Measurements from ENCODE around the gene SLC30A9. TPM values are rescaled to one million over a fixed set of nuclear protein-coding genes. Genes with fewer than 3 reads are reported as not detected.

SLC30A9 gene
- total RNA-seq (ENCODE audit: low replicate concordance): 83.9 and 113 TPM in 2 replicates

- peak within 1 kb of the TSS; percentile 81 for H3K9ac ChIP-seq
- H3K4me2 ChIP-seq: peak within 1 kb of the TSS; percentile 93
- no peaks in the 10 kb centered on the region for H3K9me3 ChIP-seq (ENCODE audit: low read depth)
- no peak within 1 kb of the TSS for H3K27ac ChIP-seq
- peak; percentile 97 for DNase-seq (ENCODE audit: low spot score)
- peaks cover 25% of the 10 kb centered on the region for H3K4me1 ChIP-seq
- peak within 1 kb of the TSS; percentile 90 for H2AFZ ChIP-seq (replicated peaks)
- Mint-ChIP-seq H3K27ac (peak within 1 kb of the TSS; percentile 95), H3K4me3 (peak within 1 kb of the TSS; percentile 97), H3K9me3 (no peaks in the 10 kb centered on the region), H3K27me3 (ENCODE audit: insufficient read depth, low read depth) (no peaks in the 10 kb centered on the region), H3K4me1 (peaks cover 24% of the 10 kb centered on the region), H3K36me3 (peaks cover 3% of the 10 kb centered on the region)
- no peaks in the 10 kb centered on the region for H3F3A ChIP-seq (ENCODE audit: low read depth)
- H3K79me2 ChIP-seq (ENCODE audit: low read depth): peaks cover 66% of the 10 kb centered on the region
- TF ChIP-seq CTCF (IDR thresholded peaks at IDR 0.05): peak; percentile 53
- TF ChIP-seq EZH2phosphoT487 (IDR thresholded peaks at IDR 0.05): peak; percentile 32
- TF ChIP-seq EZH2 (IDR thresholded peaks at IDR 0.05): peak; percentile 52
- H4K20me1 ChIP-seq (ENCODE audit: low read depth): peaks cover 24% of the 10 kb centered on the region
- peaks cover 4% of the 10 kb centered on the region for H3K36me3 ChIP-seq
- peak within 1 kb of the TSS; percentile 74 for H3K4me3 ChIP-seq
- H3K27me3 ChIP-seq: no peaks in the 10 kb centered on the region
Observed at GRCh38 chr4:41990365-41991111, at the start of gene SLC30A9. Gene SLC30A9 (plus strand): TSS chr4:41990530. CDS start chr4:41990652, 122 bp downstream.

- no peaks in the 10 kb centered on the region for H3F3A ChIP-seq (ENCODE audit: low read depth)
- H3K4me3 ChIP-seq: no peak overlapping the region
- H3K79me2 ChIP-seq (ENCODE audit: low read depth): peaks cover 78% of the 10 kb centered on the region
- TF ChIP-seq CTCF (IDR thresholded peaks at IDR 0.05) (no peak), EZH2 (IDR thresholded peaks at IDR 0.05) (no peak), EZH2phosphoT487 (IDR thresholded peaks at IDR 0.05) (no peak)
- H3K36me3 ChIP-seq: peaks cover 31% of the 10 kb centered on the region
- H3K36me3 Mint-ChIP-seq: peaks cover 9% of the 10 kb centered on the region
- peaks cover 29% of the 10 kb centered on the region for H4K20me1 ChIP-seq (ENCODE audit: low read depth)
- no peaks in the 10 kb centered on the region for H3K27me3 ChIP-seq
- no peak overlapping the region for H3K4me3 Mint-ChIP-seq
- H3K27ac Mint-ChIP-seq: no peak overlapping the region
- peaks cover 9% of the 10 kb centered on the region for H3K4me1 Mint-ChIP-seq
- H2AFZ ChIP-seq (replicated peaks): no peak overlapping the region
- H3K27me3 Mint-ChIP-seq (ENCODE audit: insufficient read depth, low read depth): no peaks in the 10 kb centered on the region
- no peak for DNase-seq (ENCODE audit: low spot score)
- no peak overlapping the region for H3K27ac ChIP-seq
- H3K9me3 ChIP-seq (ENCODE audit: low read depth): no peaks in the 10 kb centered on the region
- peaks cover 11% of the 10 kb centered on the region for H3K4me1 ChIP-seq
- H3K4me2 ChIP-seq: no peak overlapping the region
- no peaks in the 10 kb centered on the region for H3K9me3 Mint-ChIP-seq
- no peak overlapping the region for H3K9ac ChIP-seq
Observed at GRCh38 chr4:41940834-41941233, 49.5 kb upstream of the SLC30A9 start.

GRCh38 chr4:41943506-41943905 lies 46.8 kb upstream of the SLC30A9 start:
- Mint-ChIP-seq H3K9me3 (no peaks in the 10 kb centered on the region), H3K27ac (no peak overlapping the region), H3K27me3 (ENCODE audit: insufficient read depth, low read depth) (no peaks in the 10 kb centered on the region), H3K36me3 (peaks cover 9% of the 10 kb centered on the region), H3K4me3 (no peak overlapping the region), H3K4me1 (no peaks in the 10 kb centered on the region)
- H3K4me2 ChIP-seq: no peak overlapping the region
- H3K27ac ChIP-seq: no peak overlapping the region
- H3K9ac ChIP-seq: no peak overlapping the region
- peaks cover 38% of the 10 kb centered on the region for H3K36me3 ChIP-seq
- H3F3A ChIP-seq (ENCODE audit: low read depth): no peaks in the 10 kb centered on the region
- H3K79me2 ChIP-seq (ENCODE audit: low read depth): peaks cover 51% of the 10 kb centered on the region
- DNase-seq (ENCODE audit: low spot score): no peak
- no peak overlapping the region for H3K4me3 ChIP-seq
- no peak for TF ChIP-seq CTCF (IDR thresholded peaks at IDR 0.05)
- TF ChIP-seq EZH2 (IDR thresholded peaks at IDR 0.05): no peak
- no peak for TF ChIP-seq EZH2phosphoT487 (IDR thresholded peaks at IDR 0.05)
- no peaks in the 10 kb centered on the region for H3K27me3 ChIP-seq
- peaks cover 11% of the 10 kb centered on the region for H4K20me1 ChIP-seq (ENCODE audit: low read depth)
- H3K4me1 ChIP-seq: no peaks in the 10 kb centered on the region
- H2AFZ ChIP-seq (replicated peaks): no peak overlapping the region
- no peaks in the 10 kb centered on the region for H3K9me3 ChIP-seq (ENCODE audit: low read depth)

All from neural progenitor cell (in vitro differentiated cells).